Adipose tissue (tissue), 3 donors: ENCODE results near the gene EFCAB9. TPM values are rescaled to one million over a fixed set of nuclear protein-coding genes. Genes with fewer than 3 reads are reported as not detected.

Experiments used
- H3K27ac ChIP-seq: one replicate; pipeline ENCODE4 v1.5.1; 2013; ENCODE audit warnings: low read depth, low read length
- WGBS, 3 donors: extraction: QIAGEN DNeasy Blood & Tissue Kit; methylation state at CpG; one replicate each; pipeline ENCODE4 v1.1.7; 2013; 5-methylcytosine and 5-hydroxymethylcytosine counted together
- polyA plus RNA-seq, 3 donors: library from polyadenylated mRNA; stranded (reverse); fragments of 200-250 nt; gene quantifications; one replicate each; pipeline ENCODE4 v1.2.3, GENCODE V29; 2013
- donor health status: healthy with polysubstance abuse.
- donor health status: Bipolar disorder and iron deficiency.
- donor health status: healthy.

Gene EFCAB9
- polyA plus RNA-seq, 3 donors = not detected

DNA sequence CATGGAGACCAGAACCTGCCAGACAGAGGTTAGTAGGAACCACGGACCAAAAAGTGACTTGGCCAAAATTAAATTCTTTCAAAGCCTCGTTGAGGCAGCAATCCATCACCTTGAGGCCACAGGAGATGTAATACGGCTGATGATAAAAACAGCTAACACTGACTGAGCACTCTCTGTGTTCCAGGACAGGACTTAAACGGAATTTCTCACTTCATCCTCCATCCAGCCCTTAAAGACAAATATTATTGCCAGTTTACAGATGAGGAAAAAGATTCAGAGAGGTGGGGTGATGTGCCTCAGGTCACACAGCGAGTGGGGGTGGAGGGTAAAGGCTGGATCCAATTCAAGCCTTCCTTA is 31.0 kb upstream of the EFCAB9 start:
- peak overlapping the region; percentile 15 for H3K27ac ChIP-seq
- 56 to 73% (median 60%) methylated on average over 5 of the region's 5 CpGs for WGBS, 3 donors

DNA sequence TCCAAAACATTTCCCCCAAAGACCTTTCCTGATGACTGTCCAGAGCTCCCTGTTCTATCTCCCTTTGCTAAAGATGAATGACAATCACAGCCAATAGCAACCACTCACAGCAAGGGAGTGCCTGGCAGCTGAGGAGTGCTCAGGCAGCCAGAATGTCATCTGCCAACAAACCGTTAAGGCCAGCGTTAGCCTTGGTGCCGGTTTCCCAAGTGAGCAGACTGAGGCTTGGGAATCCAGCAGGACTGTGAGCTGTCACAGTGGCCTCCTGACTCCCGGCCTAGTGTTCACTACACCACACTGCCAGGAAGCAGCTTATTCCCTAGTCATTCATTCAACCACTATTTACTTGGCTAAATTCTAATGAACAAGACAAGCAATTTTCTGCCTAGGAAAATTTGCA is 30.6 kb upstream of the EFCAB9 start:
- 36 to 50% (median 46%) methylated on average over 4 of the region's 4 CpGs for WGBS, 3 donors
- H3K27ac ChIP-seq = no peak overlapping the region

DNA sequence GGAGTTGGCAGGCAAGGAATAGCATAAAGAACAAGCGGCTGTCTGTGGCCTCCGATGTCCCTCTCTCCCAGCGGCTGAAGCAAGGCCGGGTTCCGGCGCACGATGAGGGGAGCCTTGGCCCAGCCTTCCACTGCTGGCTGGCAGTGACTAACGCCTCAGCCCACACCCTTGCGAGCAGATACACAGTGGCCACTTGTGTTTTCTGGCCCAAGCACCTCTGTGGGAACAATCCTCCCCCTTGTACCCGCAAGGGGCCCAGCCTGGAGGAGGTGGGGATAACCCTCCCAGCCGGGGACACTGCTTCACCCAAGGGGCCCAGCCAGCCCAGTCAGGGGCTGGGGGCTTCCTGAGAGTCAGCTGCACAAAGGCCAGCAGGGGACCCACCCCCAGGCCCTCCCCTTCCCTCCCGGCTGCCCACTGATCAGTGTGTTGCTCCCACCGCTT is 29.2 kb upstream of the EFCAB9 start:
- H3K27ac ChIP-seq = no peak overlapping the region
- WGBS, 3 donors = 64 to 72% (median 69%) methylated on average over 13 of the region's 13 CpGs

- WGBS, 3 donors = 79 to 91% (median 81%) methylated on average over 6 to 7 of the region's 7 CpGs
- no peak overlapping the region for H3K27ac ChIP-seq
Measured at GRCh38 chr5:172165465-172165864, 28.5 kb upstream of the EFCAB9 start.

DNA sequence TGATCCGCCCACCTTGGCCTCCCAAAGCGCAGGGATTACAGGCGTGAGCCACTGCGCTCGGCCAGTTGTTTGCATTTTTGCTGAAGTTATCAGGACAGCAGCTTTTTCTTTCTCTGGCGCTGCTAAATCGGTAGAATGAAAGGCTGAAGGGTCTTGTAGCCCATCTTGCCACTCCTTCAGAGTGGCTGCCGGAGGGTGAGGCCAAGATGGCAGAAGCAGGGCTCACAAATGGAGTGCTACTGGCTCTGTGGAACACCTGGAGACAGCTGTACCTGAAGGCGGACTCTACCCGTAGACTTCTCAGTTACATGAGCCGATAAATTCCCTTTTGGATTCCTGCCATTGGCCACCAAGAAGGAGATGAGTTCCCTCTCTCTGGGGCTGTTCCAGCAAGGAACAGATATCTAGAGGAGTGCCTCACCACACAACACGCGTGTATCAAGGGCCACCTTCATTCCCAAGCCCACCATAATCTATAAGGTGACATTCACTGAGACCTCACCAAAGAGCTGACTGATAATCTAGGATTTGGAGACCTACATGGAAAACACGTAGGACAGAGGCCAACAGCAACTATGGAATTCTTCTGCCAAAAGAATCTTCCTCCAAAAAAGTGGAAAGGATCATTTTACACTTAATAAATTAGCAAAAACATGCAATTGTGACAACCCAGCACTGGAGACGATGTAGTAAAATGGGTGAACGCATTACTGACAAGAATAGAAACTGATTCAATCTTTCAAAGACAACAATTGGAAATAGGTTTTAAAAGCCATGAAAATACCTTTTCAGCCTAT is 27.7 kb upstream of the EFCAB9 start:
- WGBS, 3 donors = 81 to 91% (median 88%) methylated on average over 16 of the region's 16 CpGs
- H3K27ac ChIP-seq = no peak overlapping the region

GRCh38 chr5:172167895-172168294 is 26.1 kb upstream of the EFCAB9 start:
- 78 to 82% (median 80%) methylated on average over 7 of the region's 7 CpGs for WGBS, 3 donors
- H3K27ac ChIP-seq = no peak overlapping the region

DNA sequence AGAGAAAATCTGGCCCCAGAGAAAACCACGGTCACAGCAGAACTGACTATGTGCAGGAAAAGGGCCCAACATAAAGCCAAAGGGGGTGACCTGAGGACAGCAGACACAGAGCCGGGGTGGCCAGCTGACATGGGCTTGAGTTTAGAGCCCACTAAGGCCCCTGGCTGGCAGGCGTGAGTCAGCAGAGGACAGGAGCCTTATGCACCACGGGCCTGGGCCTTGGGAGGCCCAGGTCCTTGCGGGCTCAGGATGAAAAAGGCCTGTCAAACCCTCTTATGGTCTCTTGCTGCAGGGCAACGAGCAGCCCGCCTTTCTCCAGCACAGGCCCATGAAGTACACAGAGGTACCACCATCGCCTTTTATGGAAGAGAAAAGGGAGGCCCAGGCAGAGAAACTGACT is 25.7 kb upstream of the EFCAB9 start:
- H3K27ac ChIP-seq = no peak overlapping the region
- WGBS, 3 donors = 80 to 85% (median 84%) methylated on average over 8 of the region's 8 CpGs

DNA sequence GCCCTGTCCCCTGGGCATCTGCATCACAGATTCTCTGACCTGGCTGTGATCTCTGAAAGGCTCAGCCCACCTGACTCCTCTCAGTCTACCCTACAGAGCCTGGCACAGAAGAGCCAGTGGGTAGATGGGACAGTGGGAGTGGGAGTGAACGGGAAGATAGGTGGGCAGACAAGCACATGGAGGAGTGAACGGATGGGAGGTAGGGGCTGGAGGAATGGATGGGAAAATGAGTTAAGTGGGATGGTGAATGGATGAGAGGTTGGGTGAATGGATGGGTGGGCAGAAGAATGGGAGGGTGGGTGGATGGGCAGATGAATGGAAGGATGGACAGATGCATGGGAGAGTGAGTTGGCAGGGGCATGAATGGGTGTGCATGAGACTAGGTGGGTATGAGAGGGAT is 24.8 kb upstream of the EFCAB9 start:
- no peak overlapping the region for H3K27ac ChIP-seq
- 96 to 98% (median 97%) methylated on average over 2 of the region's 2 CpGs for WGBS, 3 donors

DNA sequence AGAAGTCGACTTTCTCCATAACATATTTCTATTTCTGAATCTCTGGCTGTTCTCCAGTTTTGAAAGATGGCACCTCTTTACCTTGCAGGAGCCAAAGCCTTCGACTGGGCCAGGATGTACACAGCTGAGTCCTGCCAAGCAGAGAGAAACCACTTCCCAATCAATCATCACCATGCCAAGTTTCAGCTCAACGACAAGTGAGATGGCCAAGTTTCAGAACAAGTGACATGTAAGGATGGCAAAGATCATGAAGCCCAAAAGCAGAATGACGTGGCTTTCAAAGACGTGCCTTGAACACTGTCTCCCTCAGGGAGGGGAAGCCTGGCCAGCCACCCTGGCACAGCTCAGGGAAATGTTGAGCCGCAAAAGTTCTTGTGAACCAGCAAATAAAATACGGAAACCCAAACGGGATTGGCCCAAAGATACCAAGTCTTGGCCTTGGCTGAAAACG is 23.7 kb upstream of the EFCAB9 start:
- H3K27ac ChIP-seq = no peak overlapping the region
- 53 to 59% (median 54%) methylated on average over 9 of the region's 9 CpGs for WGBS, 3 donors

GRCh38 chr5:172171118-172171517 is 22.9 kb upstream of the EFCAB9 start:
- no peak overlapping the region for H3K27ac ChIP-seq
- 88 to 90% (median 89%) methylated on average over 8 of the region's 8 CpGs for WGBS, 3 donors

DNA sequence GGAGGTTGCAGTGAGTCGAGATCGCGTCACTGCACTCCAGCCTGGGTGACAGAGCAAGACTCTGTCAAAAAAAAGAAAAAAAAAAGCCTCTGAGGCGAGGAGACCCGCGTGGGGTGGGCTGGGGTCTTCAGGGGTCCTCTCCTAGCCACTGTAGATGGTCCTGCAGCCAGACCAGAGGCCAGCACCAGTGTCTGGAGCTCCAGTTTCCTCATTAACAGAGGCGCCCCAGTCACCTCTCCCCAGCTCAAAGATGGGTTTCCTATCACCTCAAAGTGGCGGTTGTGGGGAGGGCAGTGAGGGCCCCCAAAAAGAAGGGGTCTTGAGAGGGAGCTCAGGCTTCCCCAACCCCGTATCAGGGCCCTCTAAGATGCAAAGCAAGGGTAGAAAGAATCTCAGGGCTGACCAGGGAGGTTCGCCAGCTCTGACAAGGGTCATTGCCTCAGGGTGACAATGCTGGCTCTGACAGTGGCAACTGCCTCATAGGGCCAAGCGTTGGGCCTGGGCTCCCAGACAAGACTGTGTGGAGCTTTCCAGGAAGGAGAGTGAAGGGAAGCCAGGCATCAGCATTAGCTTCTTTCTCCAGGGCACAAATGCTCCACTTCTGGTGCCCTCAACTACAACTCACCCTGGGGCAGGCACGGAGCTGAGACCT is 20.9 kb upstream of the EFCAB9 start:
- 74 to 81% (median 75%) methylated on average over 12 of the region's 12 CpGs for WGBS, 3 donors
- H3K27ac ChIP-seq = peak overlapping the region; percentile 39

GRCh38 chr5:172173564-172174153 is 20.3 kb upstream of the EFCAB9 start:
- WGBS, 3 donors = 61 to 84% (median 72%) methylated on average over 12 of the region's 12 CpGs
- H3K27ac ChIP-seq = peak overlapping the region; percentile 32

DNA sequence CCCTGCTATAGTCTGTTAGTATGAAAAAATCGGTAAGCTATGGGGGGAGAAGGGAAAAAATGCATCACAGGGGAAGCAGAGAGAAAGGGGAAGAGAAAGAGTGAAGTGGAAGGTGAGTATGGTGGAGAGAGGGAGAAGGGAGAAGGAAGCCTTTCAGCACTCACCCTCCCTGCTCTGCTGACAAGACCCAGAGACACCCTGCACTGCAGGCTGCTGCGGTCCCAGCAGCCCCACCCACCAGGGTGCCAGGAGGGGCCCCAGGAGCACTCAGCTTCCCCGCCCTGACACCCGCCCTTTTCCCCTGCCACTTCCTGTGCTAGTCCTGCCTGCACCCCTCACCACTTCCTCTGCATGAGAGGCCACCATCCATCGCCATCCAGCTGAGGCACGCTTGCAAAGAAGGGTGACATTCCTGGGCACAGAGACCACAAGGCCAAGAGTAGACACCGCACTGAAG is 18.7 kb upstream of the EFCAB9 start:
- H3K27ac ChIP-seq = peak overlapping the region; percentile 24
- 32 to 68% (median 44%) methylated on average over 7 of the region's 7 CpGs for WGBS, 3 donors

GRCh38 chr5:172177176-172177575 is 16.8 kb upstream of the EFCAB9 start:
- H3K27ac ChIP-seq = no peak overlapping the region
- 71 to 92% (median 75%) methylated on average over 7 of the region's 7 CpGs for WGBS, 3 donors

DNA sequence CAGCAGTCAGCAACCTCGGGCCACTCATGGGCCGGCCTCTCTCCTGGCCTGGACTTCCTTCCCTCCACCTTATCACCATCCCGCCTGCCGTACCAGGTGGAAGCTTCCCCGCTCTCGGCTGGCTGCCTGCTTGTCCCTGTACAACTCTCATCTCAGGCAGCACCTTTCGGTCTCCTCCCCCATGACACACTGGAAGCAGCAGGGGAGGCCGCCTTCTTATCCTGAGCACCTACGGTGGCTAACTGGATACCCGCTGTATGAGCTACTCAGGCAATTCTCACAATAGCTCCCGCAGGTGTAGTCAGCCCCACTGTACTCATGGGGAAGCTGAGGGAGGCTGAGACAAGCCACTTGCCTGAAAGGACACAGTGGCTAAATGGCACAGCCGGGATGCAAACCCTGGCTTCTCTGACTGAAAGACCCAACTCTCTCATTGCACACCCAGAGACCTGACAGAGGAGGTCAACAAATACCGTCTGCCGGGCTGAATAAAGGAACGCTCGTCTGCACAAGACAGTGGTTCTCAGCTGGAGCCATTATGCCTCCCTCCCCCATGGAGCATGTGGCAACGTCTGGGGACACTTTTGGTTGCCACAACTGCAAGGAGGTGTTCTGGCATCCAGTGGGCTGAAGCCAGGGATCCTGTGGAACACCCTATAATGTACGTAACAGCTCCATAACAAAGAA is 15.5 kb upstream of the EFCAB9 start:
- peak overlapping the region; percentile 40 for H3K27ac ChIP-seq
- 47 to 58% (median 52%) methylated on average over 18 of the region's 18 CpGs for WGBS, 3 donors

DNA sequence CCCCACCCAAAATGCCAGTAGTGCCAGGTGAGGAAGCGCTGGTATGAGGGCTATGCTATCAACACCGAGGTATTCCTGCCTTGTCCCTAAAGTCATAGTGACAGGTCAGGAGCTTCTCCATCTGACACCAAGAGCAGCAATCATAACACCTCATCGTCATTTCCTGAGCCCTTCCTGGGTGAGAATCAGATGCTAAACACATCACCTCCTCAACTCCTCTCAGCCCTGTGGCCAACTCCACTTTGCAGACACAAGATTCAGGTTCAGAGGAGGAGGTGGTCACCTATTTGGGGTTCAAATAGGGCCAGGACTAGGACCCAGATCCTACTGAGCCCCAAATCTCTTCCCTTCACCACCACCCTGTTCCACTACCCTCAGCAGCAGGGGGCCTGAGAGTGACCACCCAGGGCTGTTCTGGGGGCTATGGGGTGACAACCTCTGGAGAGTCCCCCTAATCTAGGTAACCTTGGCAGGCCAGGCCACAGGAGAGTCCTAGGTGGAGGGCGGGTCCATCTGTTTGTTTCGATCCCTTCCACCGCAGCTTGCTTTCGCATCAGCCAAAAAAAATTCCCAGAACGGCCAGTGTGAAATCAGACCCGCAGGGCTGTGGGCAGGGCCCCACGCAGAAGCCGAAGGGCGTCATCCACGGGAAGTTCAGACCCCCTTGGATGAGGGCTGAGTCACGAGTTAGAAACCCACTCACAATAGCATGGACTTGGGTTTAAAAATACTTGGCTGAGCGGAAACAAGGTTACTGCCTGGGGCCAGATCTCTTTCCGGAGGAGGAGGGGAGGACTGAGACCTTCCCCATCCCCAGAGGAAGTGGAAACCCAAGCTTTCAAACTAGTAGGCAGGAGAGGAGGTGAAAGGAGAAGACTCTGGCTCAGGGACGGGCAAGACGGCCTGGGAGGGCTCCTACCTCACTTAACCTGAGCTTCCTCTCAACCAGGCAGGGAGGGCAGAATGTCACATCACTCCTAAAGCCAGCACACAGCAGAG is 14.7 kb upstream of the EFCAB9 start:
- 19 to 60% (median 27%) methylated on average over 18 of the region's 18 CpGs for WGBS, 3 donors
- H3K27ac ChIP-seq = peak overlapping the region; percentile 40

DNA sequence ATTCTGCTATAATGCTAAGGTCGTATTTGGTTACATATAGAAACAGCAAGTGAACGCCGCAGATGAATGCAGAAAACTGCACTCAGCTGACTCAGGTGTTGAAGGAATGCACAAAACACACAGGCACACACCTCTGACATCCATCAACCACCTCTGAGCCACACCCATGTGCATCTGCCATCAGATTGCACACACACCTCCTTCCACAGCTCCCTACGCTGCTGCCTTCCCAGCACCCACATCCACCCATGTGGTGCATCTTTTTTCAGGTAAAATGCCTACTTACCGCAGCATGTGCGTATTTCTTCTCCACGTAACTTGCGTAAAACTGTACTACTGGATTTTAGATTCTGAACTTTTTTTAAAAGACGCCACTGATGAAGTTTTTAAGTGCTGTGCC is 13.0 kb upstream of the EFCAB9 start:
- WGBS, 3 donors = 89 to 91% (median 89%) methylated on average over 9 of the region's 9 CpGs
- H3K27ac ChIP-seq = no peak overlapping the region

- no peak overlapping the region for H3K27ac ChIP-seq
- WGBS, 3 donors = 89 to 98% (median 94%) methylated on average over 6 of the region's 6 CpGs
Measured at GRCh38 chr5:172182291-172182690, 11.7 kb upstream of the EFCAB9 start.
